ENCODE measurements around the gene POU2AF3.

Gene POU2AF3

DNA sequence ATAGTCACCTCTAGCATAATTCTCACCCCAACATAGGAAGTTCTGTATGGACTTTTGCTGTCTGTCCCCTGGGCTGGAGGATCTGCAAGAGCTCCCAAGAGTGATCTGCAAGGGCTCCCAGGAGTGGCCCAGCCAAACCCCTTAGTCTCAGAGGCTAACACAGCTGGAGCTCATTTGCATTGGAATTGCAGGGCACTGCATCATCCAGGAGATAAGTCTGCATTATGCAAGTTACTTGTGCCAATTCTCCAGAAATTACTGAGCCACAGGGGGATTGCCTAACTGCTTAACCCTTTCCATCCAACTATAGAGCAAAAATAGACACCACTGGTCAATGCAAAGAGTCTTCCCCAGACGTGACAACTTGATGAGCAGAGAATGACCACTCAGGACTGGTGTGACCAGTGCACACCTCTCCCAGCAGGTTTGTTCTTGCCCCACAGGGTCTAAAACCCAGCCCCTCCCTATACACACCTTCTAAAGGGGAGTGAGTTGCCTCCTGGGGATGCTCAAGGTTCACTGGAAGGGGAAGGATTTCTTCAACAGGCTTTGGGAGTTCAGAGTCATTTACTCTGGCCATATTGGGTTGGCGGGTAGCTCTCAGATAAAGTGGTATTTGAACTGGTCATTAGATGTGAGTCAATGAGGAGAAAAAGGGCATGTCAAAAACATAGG, 38.4 kb downstream of the POU2AF3 start:
- H3K4me3 ChIP-seq (ENCODE audit: low read depth, low read length) = no peak overlapping the region
- TF ChIP-seq, protein P1, sequence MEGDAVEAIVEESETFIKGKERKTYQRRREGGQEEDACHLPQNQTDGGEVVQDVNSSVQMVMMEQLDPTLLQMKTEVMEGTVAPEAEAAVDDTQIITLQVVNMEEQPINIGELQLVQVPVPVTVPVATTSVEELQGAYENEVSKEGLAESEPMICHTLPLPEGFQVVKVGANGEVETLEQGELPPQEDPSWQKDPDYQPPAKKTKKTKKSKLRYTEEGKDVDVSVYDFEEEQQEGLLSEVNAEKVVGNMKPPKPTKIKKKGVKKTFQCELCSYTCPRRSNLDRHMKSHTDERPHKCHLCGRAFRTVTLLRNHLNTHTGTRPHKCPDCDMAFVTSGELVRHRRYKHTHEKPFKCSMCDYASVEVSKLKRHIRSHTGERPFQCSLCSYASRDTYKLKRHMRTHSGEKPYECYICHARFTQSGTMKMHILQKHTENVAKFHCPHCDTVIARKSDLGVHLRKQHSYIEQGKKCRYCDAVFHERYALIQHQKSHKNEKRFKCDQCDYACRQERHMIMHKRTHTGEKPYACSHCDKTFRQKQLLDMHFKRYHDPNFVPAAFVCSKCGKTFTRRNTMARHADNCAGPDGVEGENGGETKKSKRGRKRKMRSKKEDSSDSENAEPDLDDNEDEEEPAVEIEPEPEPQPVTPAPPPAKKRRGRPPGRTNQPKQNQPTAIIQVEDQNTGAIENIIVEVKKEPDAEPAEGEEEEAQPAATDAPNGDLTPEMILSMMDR (IDR thresholded peaks at IDR 0.05; ENCODE audit: borderline replicate concordance, insufficient read depth, low read depth, low read length) = no peak

DNA sequence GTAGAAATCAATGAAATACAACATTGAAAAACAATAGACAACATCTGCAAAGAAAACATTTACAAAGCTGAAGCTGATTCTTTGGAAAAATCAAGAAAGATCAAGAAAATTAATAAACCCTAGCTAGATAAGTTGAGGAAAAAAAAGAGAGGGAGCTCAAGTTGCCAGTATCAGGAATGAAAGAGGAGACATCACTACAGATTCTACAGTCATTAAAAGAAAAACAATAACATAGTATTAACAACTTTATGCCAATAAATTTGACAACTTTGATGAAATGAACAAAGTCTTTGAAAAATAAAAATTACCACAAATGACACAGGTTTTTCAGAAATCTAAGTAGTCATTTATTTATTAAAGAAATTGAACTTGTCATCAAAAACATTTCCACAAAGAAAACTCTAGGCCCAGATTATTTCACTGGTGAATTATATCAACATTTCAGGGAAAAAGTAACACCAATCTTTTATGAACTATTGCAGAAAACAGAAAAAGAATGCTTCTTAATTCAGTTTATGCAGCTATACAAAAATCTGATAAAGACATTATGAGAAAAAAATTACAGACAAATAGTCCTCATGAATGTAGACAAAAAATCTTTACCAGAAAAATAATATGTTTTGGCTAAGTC, 41.5 kb downstream of the POU2AF3 start:
- TF ChIP-seq, protein P1 (IDR thresholded peaks at IDR 0.05; ENCODE audit: borderline replicate concordance, insufficient read depth, low read depth, low read length) = no peak
- H3K4me3 ChIP-seq (ENCODE audit: low read depth, low read length) = no peak overlapping the region

DNA sequence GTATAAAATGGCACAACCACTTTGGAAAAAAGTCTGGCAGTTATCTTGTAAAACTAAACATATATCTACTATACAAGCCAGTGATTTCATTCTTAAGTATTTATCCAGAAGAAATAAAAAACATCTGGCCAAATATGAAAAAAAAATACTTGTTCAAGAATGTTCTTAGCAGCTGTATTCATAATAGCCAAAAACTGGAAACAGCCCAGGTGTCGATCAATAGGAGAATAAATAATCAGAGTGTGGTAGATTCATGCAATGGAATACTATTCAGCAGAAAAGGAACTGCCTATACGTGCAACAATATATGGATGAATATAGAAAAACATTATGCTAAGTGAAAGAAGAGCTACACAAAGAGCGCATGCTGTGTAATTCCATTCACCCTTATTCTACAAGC, 44.0 kb downstream of the POU2AF3 start:
- TF ChIP-seq, protein P1 (IDR thresholded peaks at IDR 0.05; ENCODE audit: borderline replicate concordance, insufficient read depth, low read depth, low read length) = no peak
- no peak overlapping the region for H3K4me3 ChIP-seq (ENCODE audit: low read depth, low read length)

- no peak overlapping the region for H3K4me3 ChIP-seq (ENCODE audit: low read depth, low read length)
- TF ChIP-seq, protein P1 (IDR thresholded peaks at IDR 0.05; ENCODE audit: borderline replicate concordance, insufficient read depth, low read depth, low read length) = no peak
Observed at GRCh38 chr11:111344032-111344431, 45.7 kb downstream of the POU2AF3 start.

- TF ChIP-seq, protein P1 (IDR thresholded peaks at IDR 0.05; ENCODE audit: borderline replicate concordance, insufficient read depth, low read depth, low read length) = no peak
Observed at GRCh38 chr11:111347002-111347722, 48.8 kb downstream of the POU2AF3 start.

DNA sequence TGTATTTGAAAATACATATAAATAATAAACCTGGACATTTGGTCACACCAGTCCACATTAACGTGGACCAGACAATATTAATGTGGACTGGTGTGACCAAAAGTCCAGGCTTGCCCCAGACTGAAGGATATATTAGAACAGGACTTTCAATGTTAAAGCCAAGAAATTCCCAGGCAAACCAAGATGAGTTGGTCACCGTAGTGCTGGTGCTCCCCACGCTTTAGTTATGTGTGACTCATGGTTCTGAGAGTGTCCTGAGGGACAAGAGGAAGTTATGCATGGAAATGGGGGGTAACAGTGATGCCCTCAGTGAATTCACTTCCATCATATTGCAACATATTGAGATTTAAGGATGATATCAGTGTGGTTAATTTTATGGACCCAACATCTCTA, 49.4 kb downstream of the POU2AF3 start:
- TF ChIP-seq, protein P1 (IDR thresholded peaks at IDR 0.05; ENCODE audit: borderline replicate concordance, insufficient read depth, low read depth, low read length) = no peak
- no peak overlapping the region for H3K4me3 ChIP-seq (ENCODE audit: low read depth, low read length)

More at GRCh38 chr11:111347002-111347722, 48.8 kb downstream of the POU2AF3 start:
- no peak overlapping the region for H3K4me3 ChIP-seq (ENCODE audit: low read depth, low read length)

Measured in GM12875 (cell line).